BE2C (cell line): ENCODE results near the gene AGPAT4.
"Not testable (repeated sequence)": the region's sequence is repeated elsewhere in the genome, so short reads cannot be mapped to it uniquely, and the experiment has no call there.

Source experiments
- DNase-seq: peaks from one replicate; pipeline ENCODE4 v3.0.0-alpha.2; 2020
- H3K27me3 ChIP-seq: fragments of 250-450 bp; sonication (Bioruptor Pico); 2 replicates; pipeline ENCODE4 v1.5.1; 2020; ENCODE audit warnings: mild to moderate bottlenecking
- H3K36me3 ChIP-seq: fragments of 250-450 bp; sonication (Bioruptor Pico); 2 replicates; pipeline ENCODE4 v1.5.1; 2020; ENCODE audit warnings: mild to moderate bottlenecking
- H3K4me1 ChIP-seq: fragments of 250-450 bp; sonication (Bioruptor Pico); 2 replicates; pipeline ENCODE4 v1.5.1; 2020
- H3K4me3 ChIP-seq: 2 replicates; pipeline ENCODE4 v1.5.1; 2011; ENCODE audit warnings: low read depth, low read length
- H3K9me3 ChIP-seq: fragments of 250-450 bp; sonication (Bioruptor Pico); 2 replicates; pipeline ENCODE4 v1.5.1; 2020
- CTCF ChIP-seq: IDR thresholded peaks from 2 replicates; pipeline ENCODE4 v1.5.1; 2012; ENCODE audit warnings: mild to moderate bottlenecking, low read depth, low read length

Gene AGPAT4

GRCh38 chr6:161186173-161186769 is 87.6 kb downstream of the AGPAT4 start:
- DNase-seq: no peak
- Histone ChIP-seq H3K4me1 (peaks cover 7% of the 10 kb centered on the region), H3K27me3 (no peaks in the 10 kb centered on the region), H3K36me3 (no peaks in the 10 kb centered on the region), H3K9me3 (no peaks in the 10 kb centered on the region; the same call in 1 of the 2 replicates), H3K4me3 (no peak overlapping the region)
- no peak for TF ChIP-seq CTCF

GRCh38 chr6:161181121-161181520 is 92.7 kb downstream of the AGPAT4 start:
- Histone ChIP-seq H3K9me3 (no peaks in the 10 kb centered on the region), H3K27me3 (no peaks in the 10 kb centered on the region), H3K36me3 (no peaks in the 10 kb centered on the region), H3K4me3 (no peak overlapping the region), H3K4me1 (no peaks in the 10 kb centered on the region)
- TF ChIP-seq CTCF: no peak
- DNase-seq: no peak

GRCh38 chr6:161178155-161178554 is 95.7 kb downstream of the AGPAT4 start:
- not testable (repeated sequence) for H3K4me3 ChIP-seq, DNase-seq, H3K36me3 ChIP-seq, H3K9me3 ChIP-seq, H3K27me3 ChIP-seq, H3K4me1 ChIP-seq

GRCh38 chr6:161176428-161176827 is 97.4 kb downstream of the AGPAT4 start:
- not testable (repeated sequence) for H3K4me1 ChIP-seq, H3K36me3 ChIP-seq, H3K4me3 ChIP-seq, DNase-seq, H3K27me3 ChIP-seq, H3K9me3 ChIP-seq

- peaks cover 26% of the 10 kb centered on the region for H3K4me1 ChIP-seq
- not testable (repeated sequence) for H3K36me3 ChIP-seq, DNase-seq, H3K4me3 ChIP-seq, H3K27me3 ChIP-seq, H3K9me3 ChIP-seq
These were observed 101.1 kb downstream of the AGPAT4 start for GRCh38 chr6:161172769-161173168.

- peaks cover 26% of the 10 kb centered on the region for H3K4me1 ChIP-seq
- H3K9me3 ChIP-seq: no peaks in the 10 kb centered on the region
- TF ChIP-seq CTCF: no peak
- DNase-seq: no peak
- H3K4me3 ChIP-seq: no peak overlapping the region
- no peaks in the 10 kb centered on the region for H3K36me3 ChIP-seq
- no peaks in the 10 kb centered on the region for H3K27me3 ChIP-seq
These were observed 102.7 kb downstream of the AGPAT4 start for GRCh38 chr6:161171207-161171606.

GRCh38 chr6:161169696-161170095 is 104.2 kb downstream of the AGPAT4 start:
- DNase-seq: peak; percentile 82
- H3K4me3 ChIP-seq: no peak overlapping the region
- no peak for TF ChIP-seq CTCF

GRCh38 chr6:161169035-161169434 is 104.8 kb downstream of the AGPAT4 start:
- Histone ChIP-seq H3K9me3 (no peaks in the 10 kb centered on the region), H3K36me3 (no peaks in the 10 kb centered on the region; the same call in 1 of the 2 replicates), H3K27me3 (no peaks in the 10 kb centered on the region), H3K4me3 (no peak overlapping the region), H3K4me1 (peaks cover 26% of the 10 kb centered on the region)
- no peak for TF ChIP-seq CTCF
- DNase-seq: no peak

More at GRCh38 chr6:161169696-161170095, 104.2 kb downstream of the AGPAT4 start:
- Histone ChIP-seq H3K27me3 (no peaks in the 10 kb centered on the region), H3K36me3 (no peaks in the 10 kb centered on the region; the same call in 1 of the 2 replicates), H3K4me1 (peaks cover 26% of the 10 kb centered on the region), H3K9me3 (no peaks in the 10 kb centered on the region)
